Left cardiac atrium (tissue), 4 donors: ENCODE data around the gene EXOC6B. TPM values are rescaled to one million over a fixed set of nuclear protein-coding genes. Genes with fewer than 3 reads are reported as not detected.

Experiments used
- ATAC-seq, 2 donors: fragments of 200-7000 bp; cut with Tn5 transposase; one replicate each; pipeline ENCODE4 v1.9.1; 2020; ENCODE audit warnings: mild to moderate bottlenecking in 2 of 2, moderate library complexity in 2 of 2
- DNase-seq: peaks from one replicate; pipeline ENCODE4 v3.0.0-alpha.2; 2020
- intact Hi-C, 2 donors: fragments of 100-400 bp; cut with DNase I; formaldehyde crosslinking; loops; one replicate each; pipeline versions ENCODE4 v1.14.1 to v1.15.1; 2022 to 2023
- total RNA-seq, 2 donors: library from RNA; stranded (reverse); fragmentation: NEBNext Ultra II Directional; extraction: Animal tissue kit (Norgen Biotek cat#: 25700); gene quantifications; one replicate each; pipeline ENCODE4 v1.2.1, GENCODE V29; 2021
- donor health status: DM: no; HTN: yes; CAD: no.
- donor health status: DM: no; HTN: yes; CAD: no; lungs with severe emphysema.
- donor health status: DM: yes; HTN: yes; CAD: no.
- donor health status: Dilated cardiomyopathy.

The EXOC6B gene
- total RNA-seq, 2 donors from 2014 or later = 93.7 to 113 TPM

- intact Hi-C loops = no loop called here
- no peak for DNase-seq
- no peak for ATAC-seq
These were observed 8.8 kb upstream of the EXOC6B start for GRCh38 chr2:72834596-72834995.

GRCh38 chr2:72833084-72833714 lies 7.4 kb upstream of the EXOC6B start:
- intact Hi-C loops = no loop called here
- ATAC-seq = no peak
- DNase-seq = no peak

DNA sequence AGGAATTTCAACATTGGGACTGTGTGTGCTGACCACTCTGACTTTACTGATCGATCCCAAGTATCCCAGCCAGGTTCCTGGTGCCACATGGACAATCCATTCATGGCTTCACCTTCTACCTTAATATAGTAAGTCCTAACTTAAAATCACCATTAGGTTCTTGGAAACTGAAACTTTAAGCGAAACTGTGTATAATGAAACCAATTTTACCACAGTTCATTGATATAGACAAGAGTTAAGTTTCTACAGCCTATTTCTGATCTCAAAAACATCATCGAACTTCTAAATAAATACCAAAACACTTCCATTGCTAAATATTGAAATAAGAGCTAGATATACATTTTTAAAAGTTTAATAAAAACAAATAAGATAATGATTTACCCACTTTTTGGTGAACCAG lies 4.4 kb upstream of the EXOC6B start:
- intact Hi-C loops = no loop called here
- ATAC-seq = no peak
- no peak for DNase-seq

DNA sequence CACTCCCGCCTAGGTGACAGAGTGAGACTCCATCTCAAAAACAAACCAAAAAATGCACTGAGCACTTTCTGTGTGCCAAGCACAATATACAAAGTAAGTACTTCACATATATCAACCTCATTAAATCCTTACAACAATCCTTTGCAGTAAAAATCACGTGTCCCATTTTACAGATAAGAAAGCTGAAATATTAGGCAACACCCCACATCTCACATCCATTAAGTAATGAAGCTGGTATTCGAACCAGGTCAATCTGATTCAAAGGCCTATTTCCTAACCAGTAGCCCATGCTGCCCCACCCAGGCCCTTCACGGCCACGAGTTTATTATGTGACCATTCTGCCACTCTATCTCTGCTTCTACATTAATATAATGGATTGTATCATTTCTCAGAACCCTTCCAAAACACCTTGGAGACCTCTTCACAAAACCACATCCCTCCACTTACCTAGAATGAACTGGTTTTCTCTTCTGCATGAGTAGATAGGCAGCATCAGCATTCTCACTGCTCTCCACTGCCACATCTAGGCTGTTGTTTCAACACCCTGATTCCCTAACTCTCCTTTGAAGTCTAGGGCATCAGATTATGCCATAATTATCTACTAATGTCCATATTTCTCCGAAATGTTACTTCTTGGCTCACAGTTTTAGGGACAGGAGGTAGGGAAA lies 3.1 kb upstream of the EXOC6B start:
- DNase-seq = no peak
- ATAC-seq = no peak
- intact Hi-C loops = loop anchor here in 1 of 2 donors (5.0 kb wide), 1 partner anchor 33 kb away; no protein-coding TSS in a partner anchor

GRCh38 chr2:72827966-72828646 lies 2.3 kb upstream of the EXOC6B start:
- intact Hi-C loops = loop anchor here in 1 of 2 donors (5.0 kb wide), 1 partner anchor 34 kb away; no protein-coding TSS in a partner anchor
- ATAC-seq (peak in 1 of 2 donors; percentile 57), DNase-seq (no peak)

GRCh38 chr2:72827487-72827886 lies 1.7 kb upstream of the EXOC6B start:
- DNase-seq (no peak), ATAC-seq (no peak)
- intact Hi-C loops = loop anchor here in 1 of 2 donors (5.0 kb wide), 1 partner anchor 35 kb away; no protein-coding TSS in a partner anchor

DNA sequence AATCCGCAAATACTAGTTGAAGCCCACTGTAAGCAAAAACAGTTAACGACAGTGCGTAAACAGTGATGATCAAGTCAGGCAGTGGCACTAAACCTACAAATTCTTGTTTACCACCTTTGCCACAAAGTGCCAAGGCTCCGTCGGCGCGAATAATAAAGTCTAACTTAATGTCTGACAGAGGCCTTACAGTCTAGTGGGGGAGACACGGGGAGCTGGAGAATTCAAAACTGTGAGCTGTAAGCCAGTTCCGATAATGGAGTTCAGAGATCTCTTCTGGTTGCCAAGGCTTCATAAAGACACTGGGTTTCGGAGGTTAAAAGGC lies 284 bp upstream of the EXOC6B start:
- no peak for DNase-seq
- intact Hi-C loops = loop anchor here in 1 of 2 donors (5.0 kb wide), 1 partner anchor 36 kb away; no protein-coding TSS in a partner anchor
- ATAC-seq = no peak

DNA sequence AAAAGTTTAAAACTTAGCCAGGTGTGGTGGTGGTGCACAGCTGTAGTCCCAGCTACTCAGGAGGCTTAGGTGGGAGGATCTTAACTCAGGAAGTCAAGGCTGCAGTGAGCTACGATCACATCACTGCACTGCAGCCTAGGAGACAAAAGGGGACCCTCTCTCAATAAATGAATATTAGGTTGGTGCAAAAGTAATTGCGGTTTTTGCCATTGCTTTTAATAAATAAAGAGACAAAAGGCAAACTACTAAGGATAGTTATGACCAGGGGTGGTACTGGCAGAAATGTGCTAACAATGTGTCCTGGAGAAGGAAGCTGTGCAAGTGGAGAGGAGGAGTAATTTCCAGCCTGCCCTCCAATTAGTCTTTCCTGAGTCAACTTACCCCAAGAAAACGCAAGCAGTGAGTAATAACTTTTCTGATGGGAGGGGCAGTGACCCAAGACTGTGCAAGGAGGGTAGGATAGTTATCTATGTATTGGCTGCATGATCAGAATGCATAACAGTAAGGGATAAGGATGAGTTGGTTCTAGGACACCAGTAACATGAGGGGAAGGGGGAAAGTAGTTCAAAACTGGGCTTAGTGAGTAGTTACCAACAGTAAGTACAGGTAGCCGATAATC lies 1.5 kb downstream of the EXOC6B start:
- peak in 1 of 2 donors; percentile 32 for ATAC-seq
- no peak for DNase-seq
- intact Hi-C loops = loop anchor here in 1 of 2 donors (2.0 kb wide), 1 partner anchor 50 kb away; no protein-coding TSS in a partner anchor

- ATAC-seq (no peak), DNase-seq (no peak)
- intact Hi-C loops = no loop called here
These were observed 3.0 kb downstream of the EXOC6B start for GRCh38 chr2:72822794-72823193.

DNA sequence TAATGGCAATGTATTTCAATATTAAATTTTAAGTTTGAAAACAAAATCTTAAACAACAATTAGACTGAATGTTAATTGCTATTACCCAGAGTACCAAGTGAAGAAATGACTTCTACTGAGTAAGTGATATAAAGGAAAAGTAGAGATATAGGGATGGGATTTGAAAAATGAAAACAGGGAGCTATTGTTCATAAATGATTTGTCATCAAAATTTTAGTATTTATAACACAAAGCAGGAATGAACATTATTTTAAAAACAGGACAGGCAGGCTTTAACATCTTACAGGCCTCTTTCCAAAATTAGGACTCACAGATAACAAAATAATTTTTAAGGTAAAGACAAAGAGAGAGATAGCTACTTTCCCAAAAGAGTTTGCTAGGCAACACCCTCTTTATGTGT lies 3.9 kb downstream of the EXOC6B start:
- intact Hi-C loops = no loop called here
- ATAC-seq = no peak
- no peak for DNase-seq

GRCh38 chr2:72821118-72821517 lies 4.7 kb downstream of the EXOC6B start:
- intact Hi-C loops = no loop called here
- ATAC-seq = no peak
- DNase-seq = no peak

GRCh38 chr2:72819501-72819900 lies 6.3 kb downstream of the EXOC6B start:
- ATAC-seq (no peak), DNase-seq (no peak)
- intact Hi-C loops = no loop called here

GRCh38 chr2:72815655-72816278 lies 10.1 kb downstream of the EXOC6B start:
- intact Hi-C loops = no loop called here
- no peak for ATAC-seq
- DNase-seq = no peak

- no peak for DNase-seq
- peak in 1 of 2 donors; percentile 63 for ATAC-seq
- intact Hi-C loops = no loop called here
These were observed 12.0 kb downstream of the EXOC6B start for GRCh38 chr2:72813841-72814240.

DNA sequence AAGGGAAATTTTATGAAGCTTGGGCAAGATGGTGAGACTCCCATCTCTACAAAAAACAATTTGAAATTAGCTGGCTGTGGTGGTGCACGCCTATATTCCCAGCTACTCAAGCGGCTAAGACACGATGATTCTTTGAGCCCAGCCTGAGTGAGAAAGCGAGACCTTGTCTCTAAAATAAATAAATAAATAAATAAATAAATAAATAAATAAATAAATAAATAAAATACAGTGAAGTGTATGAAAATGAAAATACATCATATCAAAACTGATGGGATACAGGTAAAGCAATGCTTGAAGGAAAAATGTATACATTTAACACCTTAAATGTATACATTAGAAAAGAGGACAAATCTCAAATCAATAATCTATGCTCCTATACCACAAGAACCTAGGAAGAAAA lies 15.7 kb downstream of the EXOC6B start:
- no peak for DNase-seq
- intact Hi-C loops = no loop called here
- no peak for ATAC-seq

- intact Hi-C loops = no loop called here
These were observed 16.7 kb downstream of the EXOC6B start for GRCh38 chr2:72809095-72809494.

DNA sequence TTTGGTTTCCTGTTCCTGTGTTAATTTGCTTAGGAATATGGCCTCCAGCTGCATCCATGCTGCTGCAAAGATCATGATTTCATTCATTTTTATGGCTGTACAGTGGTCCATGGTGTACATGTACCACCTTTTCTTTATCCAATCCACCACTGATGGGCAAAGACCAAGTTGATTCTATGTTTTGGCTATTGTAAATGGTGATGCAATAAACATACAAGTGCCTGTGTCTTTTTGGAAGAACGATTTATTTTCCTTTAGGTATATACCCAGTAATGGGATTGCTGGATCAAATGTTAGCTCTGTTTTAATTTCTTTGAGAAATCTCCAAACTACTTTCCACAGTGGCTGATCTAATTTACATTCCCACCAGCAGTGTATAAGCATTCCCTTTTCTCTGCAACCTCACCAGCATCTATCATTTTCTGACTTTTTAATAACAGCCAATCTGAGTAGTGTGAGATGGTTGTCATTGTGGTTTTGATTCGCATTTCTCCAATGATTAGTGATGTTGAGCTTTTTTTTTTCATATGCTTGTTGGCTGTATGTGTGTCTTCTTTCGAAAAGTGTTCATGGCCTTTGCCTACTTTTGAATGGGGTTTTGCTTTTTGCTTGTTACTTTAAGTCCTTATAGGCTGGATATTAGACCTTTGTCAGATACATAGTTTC lies 19.4 kb downstream of the EXOC6B start:
- DNase-seq (no peak), ATAC-seq (no peak)
- intact Hi-C loops = no loop called here

More at GRCh38 chr2:72809095-72809494, 16.7 kb downstream of the EXOC6B start:
- ATAC-seq (no peak), DNase-seq (no peak)

GRCh38 chr2:72803626-72804320 lies 22.1 kb downstream of the EXOC6B start:
- ATAC-seq = no peak

More at GRCh38 chr2:72803626-72804320, 22.1 kb downstream of the EXOC6B start:
- no peak for DNase-seq
- intact Hi-C loops = no loop called here
